MCF 10A (cell line): Measurements from ENCODE around the gene SNX2. TPM values are rescaled to one million over a fixed set of nuclear protein-coding genes. Genes with fewer than 3 reads are reported as not detected.

ENCODE experiments used
- Bru-seq: library from RNA; stranded (reverse); fragments of 400-500 nt; gene quantifications from one replicate; lab custom pipeline; 2021; lab: Mats Ljungman, UMichigan
- BruChase-seq, 2 experiments: library from RNA; stranded (reverse); fragments of 400-500 nt; gene quantifications; one replicate each; lab custom pipeline; 2021; lab: Mats Ljungman, UMichigan
- BruUV-seq: library from RNA; stranded (reverse); fragments of 400-500 nt; replicated peaks from 2 replicates; lab custom pipeline; 2021; lab: Mats Ljungman, UMichigan
- CTCF ChIA-PET: fragments of 300-600 bp; sonication (Branson Sonifier 250); formaldehyde crosslinking; extraction: SDS; loops from one replicate; lab custom pipeline; 2021; ENCODE audit warnings: antibody characterized with exemption, inconsistent platforms; lab: Yijun Ruan, JAX
- POLR2A ChIA-PET: fragments of 300-600, 350-650 bp; sonication (Branson Sonifier 250); formaldehyde crosslinking; extraction: SDS; loops from one replicate; lab custom pipeline; 2020; ENCODE audit warnings: antibody characterized with exemption, inconsistent platforms; lab: Yijun Ruan, JAX
- DNase-seq: peaks from one replicate; pipeline ENCODE4 v3.0.0-alpha.2; 2018; ENCODE audit not compliant: unreplicated experiment
- H3K27ac Mint-ChIP-seq: one replicate; pipeline ENCODE4 v1.8.0; 2022; ENCODE audit warnings: mild to moderate bottlenecking, low read depth, mixed read lengths; ENCODE audit not compliant: unreplicated experiment
- H3K27me3 Mint-ChIP-seq: one replicate; pipeline ENCODE4 v1.8.0; 2022; ENCODE audit warnings: mixed read lengths; ENCODE audit not compliant: insufficient read depth, unreplicated experiment
- H3K36me3 Mint-ChIP-seq: one replicate; pipeline ENCODE4 v1.8.0; 2022; ENCODE audit warnings: mild to moderate bottlenecking, moderate library complexity, mixed read lengths; ENCODE audit not compliant: insufficient read depth, unreplicated experiment
- H3K4me1 Mint-ChIP-seq: one replicate; pipeline ENCODE4 v1.8.0; 2022; ENCODE audit warnings: mixed read lengths; ENCODE audit not compliant: insufficient read depth, unreplicated experiment
- H3K4me3 Mint-ChIP-seq: one replicate; pipeline ENCODE4 v1.8.0; 2022; ENCODE audit warnings: mild to moderate bottlenecking, moderate library complexity, mixed read lengths; ENCODE audit not compliant: unreplicated experiment
- H3K9me3 Mint-ChIP-seq: one replicate; pipeline ENCODE4 v1.8.0; 2022; ENCODE audit warnings: mixed read lengths; ENCODE audit not compliant: unreplicated experiment
- intact Hi-C: fragments of 100-400 bp; cut with micrococcal nuclease; formaldehyde crosslinking; loops from 2 replicates; pipeline ENCODE4 v1.14.1; 2022
- long read RNA-seq: library from polyadenylated mRNA; stranded (forward); transcript quantifications from one replicate; pipeline ENCODE4 v2.0.0, GENCODE V29; 2022
- total RNA-seq: library from RNA; stranded (reverse); gene quantifications from 2 replicates; pipeline ENCODE4 v1.2.3, GENCODE V29; 2022
- TF ChIP-seq, protein P1 (sequence below): fragments of 200-600 bp; IDR thresholded peaks from one replicate; pipeline ENCODE4 v1.8.0; 2022; ENCODE audit warnings: antibody characterized with exemption, mild to moderate bottlenecking; ENCODE audit not compliant: unreplicated experiment

SNX2 gene, protein sequence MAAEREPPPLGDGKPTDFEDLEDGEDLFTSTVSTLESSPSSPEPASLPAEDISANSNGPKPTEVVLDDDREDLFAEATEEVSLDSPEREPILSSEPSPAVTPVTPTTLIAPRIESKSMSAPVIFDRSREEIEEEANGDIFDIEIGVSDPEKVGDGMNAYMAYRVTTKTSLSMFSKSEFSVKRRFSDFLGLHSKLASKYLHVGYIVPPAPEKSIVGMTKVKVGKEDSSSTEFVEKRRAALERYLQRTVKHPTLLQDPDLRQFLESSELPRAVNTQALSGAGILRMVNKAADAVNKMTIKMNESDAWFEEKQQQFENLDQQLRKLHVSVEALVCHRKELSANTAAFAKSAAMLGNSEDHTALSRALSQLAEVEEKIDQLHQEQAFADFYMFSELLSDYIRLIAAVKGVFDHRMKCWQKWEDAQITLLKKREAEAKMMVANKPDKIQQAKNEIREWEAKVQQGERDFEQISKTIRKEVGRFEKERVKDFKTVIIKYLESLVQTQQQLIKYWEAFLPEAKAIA
- total RNA-seq: 94.9 and 120 TPM in 2 replicates
- percentile 94 among the genes with signal in this experiment for Bru-seq, nascent RNA
- percentile 88 among the genes with signal in this experiment for BruChase-seq, experiment 1, labeled RNA remaining after a 6-hour chase
- BruChase-seq, experiment 2, labeled RNA remaining after a 2-hour chase: percentile 86 among the genes with signal in this experiment
- long read RNA-seq, transcript SNX2-201 (15 exons, 2,128 nt): major isoform, 388 of 455 reads
- long read RNA-seq, transcript SNX2-213 (15 exons, 2,119 nt): minor isoform, 7 of 455 reads
- long read RNA-seq, partial matches to known transcripts: 10 of 455 reads
- long read RNA-seq, other reads (novel, unspliced or antisense): 48 of 455 reads

DNA sequence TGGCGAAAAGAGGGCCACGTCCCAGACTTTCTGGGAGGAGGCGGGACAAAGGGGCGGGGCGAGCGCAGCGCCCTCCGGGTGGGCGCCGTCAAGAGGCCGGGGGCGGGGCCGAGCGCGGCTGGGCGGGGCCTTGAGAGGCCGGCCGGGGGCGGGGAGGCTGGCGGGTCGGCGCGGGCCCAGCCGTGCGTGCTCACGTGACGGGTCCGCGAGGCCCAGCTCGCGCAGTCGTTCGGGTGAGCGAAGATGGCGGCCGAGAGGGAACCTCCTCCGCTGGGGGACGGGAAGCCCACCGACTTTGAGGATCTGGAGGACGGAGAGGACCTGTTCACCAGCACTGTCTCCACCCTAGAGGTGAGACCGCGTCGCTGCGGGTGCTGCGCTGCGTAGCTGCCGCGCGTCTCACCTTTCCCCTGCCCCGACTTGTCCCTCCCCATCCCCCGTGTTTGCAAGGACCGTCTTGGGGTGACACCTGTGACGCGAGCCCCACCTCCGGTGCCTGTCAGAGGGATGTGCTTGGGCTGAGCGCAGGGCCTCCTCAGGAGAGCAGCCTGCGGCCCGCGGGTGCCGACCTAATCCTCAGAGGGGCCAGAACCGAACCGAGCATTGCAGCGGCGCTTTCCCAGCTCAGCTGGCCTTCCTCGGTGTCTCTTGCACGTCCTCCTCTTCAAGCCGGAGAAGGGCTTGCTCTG lies at the start of gene SNX2:
Gene SNX2, plus strand, starts transcription at position 220 of the 689 bp plus-strand sequence. Its CDS starts 24 bp downstream, at position 244.
- Mint-ChIP-seq H3K27ac (peak within 1 kb of the TSS; percentile 95), H3K4me1 (peaks cover 30% of the 10 kb centered on the region), H3K4me3 (peak within 1 kb of the TSS; percentile 94), H3K36me3 (no peaks in the 10 kb centered on the region), H3K27me3 (no peaks in the 10 kb centered on the region), H3K9me3 (no peaks in the 10 kb centered on the region)
- BruUV-seq: no TSS peak
- ChIA-PET POLR2A (interaction anchor here (0.5 to 3.6 kb wide), 26 partner anchors 9 to 648 kb away, joined by 3 to 41 read pairs (median 4); partner anchors contain the start of genes CEP120 and SNX24), CTCF (interaction anchor here (0.5 to 3.0 kb wide), 16 partner anchors 9 to 596 kb away, joined by 3 to 21 read pairs (median 3); partner anchors contain the start of gene SNX24)
- peak; percentile 92 for DNase-seq
- intact Hi-C loops: loop anchor here (2.0 to 5.0 kb wide), 2 partner anchors 58 to 70 kb away; partner anchors contain the start of gene SNX24
- TF ChIP-seq, protein P1, sequence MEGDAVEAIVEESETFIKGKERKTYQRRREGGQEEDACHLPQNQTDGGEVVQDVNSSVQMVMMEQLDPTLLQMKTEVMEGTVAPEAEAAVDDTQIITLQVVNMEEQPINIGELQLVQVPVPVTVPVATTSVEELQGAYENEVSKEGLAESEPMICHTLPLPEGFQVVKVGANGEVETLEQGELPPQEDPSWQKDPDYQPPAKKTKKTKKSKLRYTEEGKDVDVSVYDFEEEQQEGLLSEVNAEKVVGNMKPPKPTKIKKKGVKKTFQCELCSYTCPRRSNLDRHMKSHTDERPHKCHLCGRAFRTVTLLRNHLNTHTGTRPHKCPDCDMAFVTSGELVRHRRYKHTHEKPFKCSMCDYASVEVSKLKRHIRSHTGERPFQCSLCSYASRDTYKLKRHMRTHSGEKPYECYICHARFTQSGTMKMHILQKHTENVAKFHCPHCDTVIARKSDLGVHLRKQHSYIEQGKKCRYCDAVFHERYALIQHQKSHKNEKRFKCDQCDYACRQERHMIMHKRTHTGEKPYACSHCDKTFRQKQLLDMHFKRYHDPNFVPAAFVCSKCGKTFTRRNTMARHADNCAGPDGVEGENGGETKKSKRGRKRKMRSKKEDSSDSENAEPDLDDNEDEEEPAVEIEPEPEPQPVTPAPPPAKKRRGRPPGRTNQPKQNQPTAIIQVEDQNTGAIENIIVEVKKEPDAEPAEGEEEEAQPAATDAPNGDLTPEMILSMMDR: peak; percentile 32

DNA sequence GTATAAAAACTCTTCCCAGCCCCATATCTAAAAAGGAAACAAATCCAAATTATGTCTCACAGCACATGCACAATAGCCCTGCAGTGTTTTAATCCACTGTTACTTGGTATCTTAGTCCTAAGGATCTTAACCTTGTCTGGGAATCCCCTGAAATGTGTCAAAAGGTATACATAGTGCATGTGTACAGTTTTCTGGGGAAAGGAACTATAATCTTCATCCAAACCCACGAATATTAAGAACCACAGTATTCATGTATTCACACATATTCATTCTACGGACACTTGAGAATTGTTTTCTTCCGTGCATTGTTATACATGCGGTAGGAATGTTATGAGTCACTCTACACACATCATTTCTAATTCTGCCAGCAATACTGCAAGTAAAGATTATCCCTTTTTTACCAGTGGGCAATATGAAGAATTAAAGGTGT lies 47.8 kb upstream of the SNX2 start:
- H3K4me3 Mint-ChIP-seq: no peak overlapping the region
- POLR2A ChIA-PET: interaction anchor here (0.6 to 1.3 kb wide), 4 partner anchors 10 to 784 kb away, joined by 3 to 4 read pairs (median 3); no protein-coding TSS in a partner anchor
- H3K9me3 Mint-ChIP-seq: no peaks in the 10 kb centered on the region
- intact Hi-C loops: no loop called here
- CTCF ChIA-PET: interaction anchor here (1.6 kb wide), 1 partner anchor 24 kb away, joined by 6 read pairs; no protein-coding TSS in a partner anchor
- TF ChIP-seq, protein P1: no peak
- H3K27ac Mint-ChIP-seq: no peak overlapping the region
- no TSS peak for BruUV-seq
- no peaks in the 10 kb centered on the region for H3K36me3 Mint-ChIP-seq
- DNase-seq: peak; percentile 77
- H3K4me1 Mint-ChIP-seq: peaks cover 12% of the 10 kb centered on the region
- no peaks in the 10 kb centered on the region for H3K27me3 Mint-ChIP-seq

DNA sequence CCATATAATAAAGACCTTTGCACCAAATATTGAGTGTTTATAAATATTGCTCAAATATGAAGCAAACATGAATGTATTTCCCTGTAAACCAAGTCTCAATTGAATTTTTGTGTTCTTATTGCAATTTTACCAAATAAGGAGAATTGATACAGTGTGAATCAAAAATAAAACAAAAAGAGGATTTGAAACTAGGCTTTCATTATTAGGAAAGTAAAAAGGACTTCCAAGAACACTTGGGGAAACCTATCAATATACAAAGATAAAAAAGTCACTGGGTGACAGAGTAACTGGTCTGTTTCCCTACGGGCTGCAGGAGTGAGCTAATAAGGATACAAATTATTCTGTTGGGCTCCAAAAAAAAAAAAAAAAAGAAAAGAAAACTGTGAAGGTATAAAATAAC lies 44.8 kb upstream of the SNX2 start:
- H3K36me3 Mint-ChIP-seq: no peaks in the 10 kb centered on the region
- intact Hi-C loops: no loop called here
- BruUV-seq: no TSS peak
- DNase-seq: no peak
- ChIA-PET CTCF (no interaction called here), POLR2A (no interaction called here)
- TF ChIP-seq, protein P1: no peak
- no peaks in the 10 kb centered on the region for H3K9me3 Mint-ChIP-seq
- H3K27ac Mint-ChIP-seq: no peak overlapping the region
- peaks cover 4% of the 10 kb centered on the region for H3K4me1 Mint-ChIP-seq
- no peak overlapping the region for H3K4me3 Mint-ChIP-seq
- H3K27me3 Mint-ChIP-seq: no peaks in the 10 kb centered on the region
